GM19467 (cell line): ENCODE data around the gene RLF.
A peak's percentile ranks its signal among the peaks of the same experiment; 100 is the strongest.

Source experiments
- ATAC-seq: cut with Tn5 transposase; IDR thresholded peaks from one replicate; pipeline ENCODE4 v1.9.1; 2021; ENCODE audit warnings: mild to moderate bottlenecking, moderate library complexity; ENCODE audit not compliant: unreplicated experiment

Gene RLF

DNA sequence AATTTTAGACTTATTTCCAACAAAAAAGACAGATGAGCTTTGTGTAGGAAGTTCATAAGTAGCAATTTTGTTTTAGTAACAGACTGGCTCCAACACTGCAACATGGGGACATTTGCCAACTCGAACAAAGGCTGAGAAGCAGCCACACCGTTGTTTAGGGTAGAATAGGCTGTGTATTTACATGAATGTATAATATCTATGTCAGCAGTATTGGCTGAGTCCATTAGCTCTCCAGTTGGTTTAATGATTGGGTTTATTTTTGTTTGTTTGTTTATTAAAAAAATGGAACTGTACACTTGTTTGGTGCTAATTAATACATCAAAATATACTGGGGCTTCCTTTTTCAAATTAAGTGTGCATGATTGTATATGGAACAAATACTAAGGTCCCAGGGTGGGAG, 79.2 kb downstream of the RLF start:
- ATAC-seq: no peak

- ATAC-seq: no peak
Observed at GRCh38 chr1:40241362-40241761, 80.2 kb downstream of the RLF start.

DNA sequence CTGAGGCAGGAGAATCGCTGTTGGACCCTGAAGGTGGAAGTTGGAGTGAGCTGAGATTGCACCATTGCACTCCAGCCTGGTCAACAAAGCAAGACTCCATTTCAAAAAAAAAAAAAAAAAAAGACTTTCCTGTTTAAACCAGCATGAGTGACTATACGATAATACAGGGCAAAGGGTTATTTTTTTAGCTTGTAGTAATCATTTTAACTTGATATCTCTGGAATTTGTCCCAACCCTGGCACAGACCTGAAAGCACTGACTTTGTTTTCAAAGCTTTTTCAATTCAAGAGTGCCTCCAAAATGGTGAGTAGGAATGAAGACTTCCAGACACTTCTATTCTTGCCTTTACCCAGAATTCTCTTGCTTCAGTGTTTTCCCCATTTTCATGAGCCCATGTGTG, 82.2 kb downstream of the RLF start:
- ATAC-seq: no peak

- no peak for ATAC-seq
Observed at GRCh38 chr1:40244138-40244744, 83.1 kb downstream of the RLF start.

- ATAC-seq: no peak
Observed at GRCh38 chr1:40245686-40246085, 84.5 kb downstream of the RLF start.

GRCh38 chr1:40247655-40248054, 86.5 kb downstream of the RLF start, which contains the start of gene TMCO2:
Gene TMCO2, plus strand, starts transcription at chr1:40247937. Its CDS starts 57 bp downstream, at chr1:40247994.
- ATAC-seq: no peak

GRCh38 chr1:40248412-40248811, 87.2 kb downstream of the RLF start:
- no peak for ATAC-seq

DNA sequence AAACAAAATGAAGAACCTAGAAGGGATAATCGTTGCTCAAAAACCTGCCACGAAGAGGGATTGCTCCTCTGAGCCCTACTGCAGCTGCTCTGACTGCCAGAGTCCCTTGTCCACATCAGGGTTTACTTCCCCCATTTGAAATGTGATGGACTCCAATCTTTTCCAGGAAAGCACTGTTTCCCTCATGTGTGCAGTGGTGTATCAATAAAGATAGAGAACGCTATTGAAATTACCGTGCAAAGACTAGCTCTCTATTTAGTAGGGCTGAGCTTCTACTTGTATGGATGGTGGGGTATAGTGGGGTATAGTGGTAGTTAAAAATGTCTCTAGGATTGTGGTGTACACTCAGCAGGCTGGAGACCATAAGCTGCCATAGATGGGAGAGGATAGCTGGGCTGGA, 90.3 kb downstream of the RLF start:
- ATAC-seq: no peak

- ATAC-seq: no peak
Observed at GRCh38 chr1:40252601-40253000, 91.4 kb downstream of the RLF start.

DNA sequence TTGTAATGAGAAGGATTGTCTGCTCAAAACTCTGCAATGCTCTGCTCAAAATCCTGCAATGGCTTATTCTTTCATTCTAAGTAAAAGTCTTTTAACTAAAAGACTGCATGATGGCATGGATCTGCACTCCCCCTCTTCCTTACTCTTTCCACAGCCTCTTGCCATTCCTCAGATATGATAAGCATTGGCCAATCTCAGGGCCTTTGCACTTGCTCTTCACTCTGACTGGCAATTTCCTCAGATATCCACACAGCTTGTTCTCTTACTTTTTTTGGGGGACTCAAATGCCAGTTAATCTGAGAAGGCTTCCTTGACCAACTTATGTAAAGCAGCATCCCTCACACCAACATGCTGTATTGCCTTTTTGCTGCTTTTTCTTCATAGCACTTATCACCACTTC, 94.0 kb downstream of the RLF start:
- no peak for ATAC-seq

- no peak for ATAC-seq
Observed at GRCh38 chr1:40256401-40257084, 95.4 kb downstream of the RLF start.

GRCh38 chr1:40257313-40257687, 96.1 kb downstream of the RLF start:
- ATAC-seq: peak; percentile 8

GRCh38 chr1:40257688-40258444, 96.7 kb downstream of the RLF start, which contains the start of gene ZMPSTE24:
Gene ZMPSTE24, plus strand, starts transcription at chr1:40258236. Its CDS starts 36 bp downstream, at chr1:40258272.
- peak; percentile 88 for ATAC-seq

DNA sequence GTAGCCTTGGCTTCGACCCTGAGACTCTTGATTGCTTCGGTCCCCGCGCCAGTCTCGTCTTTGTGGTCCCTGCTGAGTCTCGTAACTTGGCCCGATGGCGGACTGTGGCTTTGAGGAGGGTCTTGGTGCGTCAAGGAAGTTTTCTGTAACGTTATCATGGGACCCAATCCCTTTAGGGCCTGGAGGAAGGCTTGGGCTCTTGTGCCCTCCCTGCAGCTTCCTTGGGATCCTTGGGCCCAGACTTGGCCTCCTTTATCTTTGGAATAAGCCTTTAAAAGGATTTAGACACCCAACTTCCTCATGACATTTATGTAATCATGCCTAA, 97.2 kb downstream of the RLF start:
- ATAC-seq: no peak

DNA sequence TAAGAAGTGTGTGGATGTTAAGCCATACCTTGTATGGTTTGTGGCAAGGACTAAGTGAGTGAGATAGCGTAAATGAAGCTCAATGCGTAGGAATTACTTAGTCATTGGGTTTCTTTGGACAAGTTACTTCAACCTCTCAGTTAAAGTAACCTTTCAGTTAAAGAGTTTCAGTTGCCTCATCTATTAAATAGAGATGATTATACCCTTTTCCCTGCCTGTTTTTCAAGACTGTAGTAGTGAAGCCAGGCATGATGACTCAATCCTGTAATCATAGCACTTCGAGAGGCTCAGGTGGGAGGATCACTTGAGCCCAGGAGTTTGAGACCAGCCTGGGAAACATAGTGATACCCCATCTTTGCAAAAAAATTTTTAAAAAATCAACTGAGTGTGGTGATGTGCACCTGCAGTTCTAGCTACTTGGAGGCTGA, 103.2 kb downstream of the RLF start:
- ATAC-seq: no peak

DNA sequence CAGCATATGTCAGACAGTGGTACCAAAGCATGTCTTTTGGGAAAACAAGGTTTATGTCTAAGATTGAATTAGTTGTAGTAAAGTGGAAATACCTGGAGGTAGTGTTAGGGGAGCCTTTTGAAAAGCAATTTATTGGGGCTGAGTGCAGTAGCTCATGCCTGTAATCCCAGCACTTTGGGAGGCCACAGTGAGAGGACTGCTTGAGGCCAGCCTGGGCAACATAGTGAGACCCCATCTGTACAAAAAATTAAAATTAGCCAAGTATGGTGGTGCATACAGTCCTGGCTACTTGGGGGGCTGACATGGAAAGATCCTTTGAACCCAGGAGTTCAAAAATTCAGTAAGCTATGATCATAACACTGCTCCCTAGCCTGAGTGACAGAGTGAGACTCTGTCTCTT, 104.1 kb downstream of the RLF start:
- no peak for ATAC-seq

GRCh38 chr1:40265919-40266318, 104.7 kb downstream of the RLF start:
- ATAC-seq: no peak

DNA sequence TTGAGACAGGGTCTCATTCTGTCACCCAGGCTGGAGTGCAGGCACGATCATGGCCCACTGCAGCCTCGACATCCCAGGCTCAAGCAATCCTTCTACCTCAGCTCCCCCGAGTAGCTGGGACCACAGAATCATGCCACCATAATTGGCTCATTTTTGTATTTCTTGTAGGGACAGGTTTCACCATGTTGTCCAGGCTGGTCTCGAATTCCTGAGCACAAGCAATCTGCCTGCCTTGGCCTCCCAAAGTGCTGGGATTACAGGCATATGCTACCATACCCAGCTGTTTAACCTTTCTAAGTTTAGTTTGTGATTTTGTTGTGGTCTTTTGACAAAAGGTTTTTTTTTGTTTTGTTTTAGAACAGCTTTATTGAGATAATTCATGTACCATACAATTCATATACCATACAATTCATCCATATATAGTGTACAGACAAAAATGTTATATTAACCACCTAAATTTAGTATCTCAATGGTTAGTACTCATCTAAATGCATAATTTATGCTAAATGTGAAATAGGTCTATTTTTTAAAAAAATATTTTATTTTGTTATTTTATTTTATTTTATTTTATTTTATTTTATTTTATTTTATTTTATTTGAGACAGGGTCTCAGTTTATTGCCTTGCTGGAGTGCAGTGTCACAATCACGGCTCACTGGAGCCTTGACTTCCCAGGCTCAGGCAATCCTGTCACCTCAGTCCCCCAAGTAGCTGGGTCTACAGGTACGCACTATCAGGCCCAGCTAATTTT, 105.8 kb downstream of the RLF start:
- ATAC-seq: no peak

DNA sequence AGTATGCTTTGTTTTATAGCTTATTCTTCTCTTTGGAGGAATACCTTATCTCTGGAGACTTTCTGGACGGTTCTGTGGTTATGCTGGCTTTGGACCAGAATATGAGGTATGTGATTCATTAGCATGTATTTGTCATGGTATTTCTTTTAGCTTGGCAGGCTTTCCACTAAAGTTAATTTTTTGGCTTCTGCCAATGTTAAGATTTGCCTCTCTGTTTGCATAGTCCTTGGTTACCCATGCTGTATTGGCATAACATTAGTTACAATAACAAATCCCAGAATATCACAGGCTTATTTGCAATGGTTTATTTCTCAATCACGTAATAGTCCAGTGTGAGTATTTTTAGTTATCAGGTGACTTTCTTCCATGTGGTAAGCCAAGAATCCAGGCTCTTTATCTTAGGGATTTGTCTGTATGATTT, 106.6 kb downstream of the RLF start:
- no peak for ATAC-seq

GRCh38 chr1:40268211-40268610, 107.0 kb downstream of the RLF start:
- no peak for ATAC-seq

DNA sequence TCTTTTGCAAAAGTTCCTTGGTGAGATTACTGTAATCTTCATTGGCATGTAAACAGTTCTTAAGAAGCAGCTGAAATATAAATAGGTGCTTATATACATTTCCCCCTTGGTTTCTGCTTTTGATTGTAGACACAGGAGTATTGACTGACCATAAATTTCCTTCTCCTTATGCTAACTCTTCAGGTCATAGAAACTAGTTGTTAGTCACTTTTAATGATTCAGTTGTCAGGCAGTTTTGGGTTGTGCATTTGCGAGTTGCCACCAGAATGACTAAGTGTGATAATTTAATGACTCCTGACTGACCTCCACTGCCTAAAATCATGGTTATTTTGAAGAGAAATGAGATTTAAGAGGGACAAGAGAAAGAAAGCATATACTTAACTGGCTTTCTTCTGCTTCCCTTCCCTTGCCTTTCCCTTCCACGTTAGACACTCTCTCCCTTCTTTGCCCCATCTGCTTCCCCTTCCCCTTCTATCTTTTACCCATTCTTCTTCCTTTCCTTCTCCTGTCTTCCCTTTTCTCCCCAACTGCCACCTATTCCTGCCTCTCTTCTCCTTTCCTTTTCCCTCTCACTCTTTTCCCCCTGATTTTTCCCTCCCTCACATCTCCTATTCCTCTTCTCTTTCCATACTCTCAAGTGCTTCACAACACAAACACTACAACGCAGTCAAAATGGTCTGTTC, 109.1 kb downstream of the RLF start:
- no peak for ATAC-seq
